ENCODE data around the gene STK36.

Gene STK36

GRCh38 chr2:218691234-218691633 is 19.3 kb downstream of the STK36 start:
- no peaks in the 10 kb centered on the region for H3K4me1 Mint-ChIP-seq
- no peak overlapping the region for H3K4me3 Mint-ChIP-seq
- peaks cover 62% of the 10 kb centered on the region for H3K36me3 Mint-ChIP-seq (ENCODE audit: low read depth)
- no peaks in the 10 kb centered on the region for H3K9me3 Mint-ChIP-seq
- H3K27ac Mint-ChIP-seq, result no peak overlapping the region
- no peaks in the 10 kb centered on the region for H3K27me3 Mint-ChIP-seq (ENCODE audit: low read depth)
- TF ChIP-seq, protein P1, sequence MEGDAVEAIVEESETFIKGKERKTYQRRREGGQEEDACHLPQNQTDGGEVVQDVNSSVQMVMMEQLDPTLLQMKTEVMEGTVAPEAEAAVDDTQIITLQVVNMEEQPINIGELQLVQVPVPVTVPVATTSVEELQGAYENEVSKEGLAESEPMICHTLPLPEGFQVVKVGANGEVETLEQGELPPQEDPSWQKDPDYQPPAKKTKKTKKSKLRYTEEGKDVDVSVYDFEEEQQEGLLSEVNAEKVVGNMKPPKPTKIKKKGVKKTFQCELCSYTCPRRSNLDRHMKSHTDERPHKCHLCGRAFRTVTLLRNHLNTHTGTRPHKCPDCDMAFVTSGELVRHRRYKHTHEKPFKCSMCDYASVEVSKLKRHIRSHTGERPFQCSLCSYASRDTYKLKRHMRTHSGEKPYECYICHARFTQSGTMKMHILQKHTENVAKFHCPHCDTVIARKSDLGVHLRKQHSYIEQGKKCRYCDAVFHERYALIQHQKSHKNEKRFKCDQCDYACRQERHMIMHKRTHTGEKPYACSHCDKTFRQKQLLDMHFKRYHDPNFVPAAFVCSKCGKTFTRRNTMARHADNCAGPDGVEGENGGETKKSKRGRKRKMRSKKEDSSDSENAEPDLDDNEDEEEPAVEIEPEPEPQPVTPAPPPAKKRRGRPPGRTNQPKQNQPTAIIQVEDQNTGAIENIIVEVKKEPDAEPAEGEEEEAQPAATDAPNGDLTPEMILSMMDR (IDR thresholded peaks at IDR 0.05; ENCODE audit: unreplicated experiment in 3 of 3), result no peak

- TF ChIP-seq, protein P1 (IDR thresholded peaks at IDR 0.05; ENCODE audit: unreplicated experiment in 3 of 3), result no peak
- Mint-ChIP-seq H3K4me3 (no peak overlapping the region), H3K9me3 (no peaks in the 10 kb centered on the region), H3K4me1 (no peaks in the 10 kb centered on the region), H3K27me3 (ENCODE audit: low read depth) (no peaks in the 10 kb centered on the region), H3K36me3 (ENCODE audit: low read depth) (peaks cover 55% of the 10 kb centered on the region), H3K27ac (no peak overlapping the region)
Measured at GRCh38 chr2:218694405-218695145, 22.7 kb downstream of the STK36 start.

- Mint-ChIP-seq H3K27ac (no peak overlapping the region), H3K4me1 (no peaks in the 10 kb centered on the region), H3K27me3 (ENCODE audit: low read depth) (no peaks in the 10 kb centered on the region), H3K9me3 (no peaks in the 10 kb centered on the region), H3K4me3 (no peak overlapping the region), H3K36me3 (ENCODE audit: low read depth) (peaks cover 43% of the 10 kb centered on the region)
- TF ChIP-seq, protein P1 (IDR thresholded peaks at IDR 0.05; ENCODE audit: unreplicated experiment in 3 of 3), result no peak
Measured at GRCh38 chr2:218698885-218699284, 27.0 kb downstream of the STK36 start.

- H3K4me1 Mint-ChIP-seq, result no peaks in the 10 kb centered on the region
- H3K4me3 Mint-ChIP-seq, result no peak overlapping the region
- H3K27me3 Mint-ChIP-seq (ENCODE audit: low read depth), result no peaks in the 10 kb centered on the region
- H3K36me3 Mint-ChIP-seq (ENCODE audit: low read depth), result peaks cover 30% of the 10 kb centered on the region
- TF ChIP-seq, protein P1 (IDR thresholded peaks at IDR 0.05; ENCODE audit: unreplicated experiment in 3 of 3), result no peak
- H3K9me3 Mint-ChIP-seq, result no peaks in the 10 kb centered on the region
- H3K27ac Mint-ChIP-seq, result no peak overlapping the region
Measured at GRCh38 chr2:218701806-218702205, 29.9 kb downstream of the STK36 start.

DNA sequence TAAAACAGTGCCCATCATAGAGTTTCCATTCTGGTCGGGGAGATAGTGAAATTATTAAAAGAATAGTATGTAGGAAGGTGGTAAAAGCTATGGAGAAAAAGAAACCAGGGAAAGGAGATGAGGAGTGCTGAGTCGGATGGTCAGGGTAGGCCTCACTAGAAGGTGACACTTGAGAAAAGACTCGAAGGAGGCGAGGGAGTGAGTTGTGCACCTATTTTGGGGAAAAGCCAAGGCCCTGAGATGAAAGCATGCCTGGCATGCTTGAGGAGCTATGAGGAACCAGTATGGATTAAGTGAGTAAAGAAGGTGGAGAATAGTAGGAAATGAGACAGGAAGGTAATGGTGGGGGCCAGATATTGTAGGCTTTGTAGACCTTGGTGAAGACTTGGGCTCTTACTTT is 31.5 kb downstream of the STK36 start:
- H3K27me3 Mint-ChIP-seq (ENCODE audit: low read depth), result no peaks in the 10 kb centered on the region
- TF ChIP-seq, protein P1 (IDR thresholded peaks at IDR 0.05; ENCODE audit: unreplicated experiment in 3 of 3), result no peak
- no peak overlapping the region for H3K27ac Mint-ChIP-seq
- no peak overlapping the region for H3K4me3 Mint-ChIP-seq
- no peaks in the 10 kb centered on the region for H3K4me1 Mint-ChIP-seq
- no peaks in the 10 kb centered on the region for H3K9me3 Mint-ChIP-seq
- peaks cover 30% of the 10 kb centered on the region for H3K36me3 Mint-ChIP-seq (ENCODE audit: low read depth)

DNA sequence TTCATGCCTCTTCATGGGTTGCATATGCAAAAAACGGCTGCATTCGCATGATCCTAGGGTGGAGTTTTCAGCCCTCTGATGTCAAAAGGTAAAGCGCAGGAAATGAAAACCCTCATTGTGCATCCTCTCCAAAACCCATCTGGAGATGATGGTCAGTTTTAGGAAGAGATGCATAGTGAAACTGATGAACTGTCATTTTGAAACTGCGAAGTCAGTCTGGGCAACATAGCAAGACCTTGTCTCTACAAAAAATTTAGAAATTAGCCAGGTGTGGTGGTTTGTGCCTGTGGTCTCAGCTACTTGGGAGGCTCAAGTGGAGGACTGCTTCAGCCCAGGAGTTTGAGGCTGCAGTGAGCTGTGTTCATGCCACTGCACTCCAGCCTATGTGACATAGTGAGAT is 36.2 kb downstream of the STK36 start:
- H3K36me3 Mint-ChIP-seq (ENCODE audit: low read depth), result peaks cover 6% of the 10 kb centered on the region
- TF ChIP-seq, protein P1 (IDR thresholded peaks at IDR 0.05; ENCODE audit: unreplicated experiment in 3 of 3), result no peak
- H3K4me1 Mint-ChIP-seq, result peaks cover 5% of the 10 kb centered on the region
- H3K27ac Mint-ChIP-seq, result no peak overlapping the region
- H3K9me3 Mint-ChIP-seq, result no peaks in the 10 kb centered on the region
- no peak overlapping the region for H3K4me3 Mint-ChIP-seq
- H3K27me3 Mint-ChIP-seq (ENCODE audit: low read depth), result no peaks in the 10 kb centered on the region

All from nephron (organoid).